ENCODE results near the gene PRR14.

Gene PRR14

GRCh38 chr16:30665155-30665829, 14.5 kb downstream of the PRR14 start:
- no peak overlapping the region for H3K4me3 ChIP-seq (replicated peaks; ENCODE audit: insufficient read depth, low read length)
- H3K27ac ChIP-seq (replicated peaks), result no peak overlapping the region
- DNase-seq (ENCODE audit: low read depth in 1 of 2, low spot score in 1 of 2), result no peak
- H3K27me3 ChIP-seq (ENCODE audit: insufficient read depth, poor library complexity, severe bottlenecking), result no peaks in the 10 kb centered on the region
- TF ChIP-seq SPI1 (IDR thresholded peaks at IDR 0.05; ENCODE audit: borderline replicate concordance, low read depth) (no peak), GABPA (IDR thresholded peaks at IDR 0.05; ENCODE audit: low read depth) (no peak), REST (IDR thresholded peaks at IDR 0.05; ENCODE audit: insufficient replicate concordance, low read depth) (no peak), POLR2AphosphoS5 (IDR thresholded peaks at IDR 0.05; ENCODE audit: low read depth) (no peak), CTCF (IDR thresholded peaks at IDR 0.05; ENCODE audit: insufficient read depth, low read length) (no peak)

GRCh38 chr16:30665830-30666190, 15.1 kb downstream of the PRR14 start:
- TF ChIP-seq SPI1 (IDR thresholded peaks at IDR 0.05; ENCODE audit: borderline replicate concordance, low read depth) (no peak), GABPA (IDR thresholded peaks at IDR 0.05; ENCODE audit: low read depth) (no peak), REST (IDR thresholded peaks at IDR 0.05; ENCODE audit: insufficient replicate concordance, low read depth) (no peak), CTCF (IDR thresholded peaks at IDR 0.05; ENCODE audit: insufficient read depth, low read length) (no peak), POLR2AphosphoS5 (IDR thresholded peaks at IDR 0.05; ENCODE audit: low read depth) (no peak)
- H3K4me3 ChIP-seq (replicated peaks; ENCODE audit: insufficient read depth, low read length), result no peak overlapping the region
- no peaks in the 10 kb centered on the region for H3K27me3 ChIP-seq (ENCODE audit: insufficient read depth, poor library complexity, severe bottlenecking)
- DNase-seq (ENCODE audit: low read depth in 1 of 2, low spot score in 1 of 2), result no peak
- H3K27ac ChIP-seq (replicated peaks), result no peak overlapping the region

GRCh38 chr16:30666681-30667080, 15.9 kb downstream of the PRR14 start:
- DNase-seq (ENCODE audit: low read depth in 1 of 2, low spot score in 1 of 2), result no peak
- TF ChIP-seq GABPA (IDR thresholded peaks at IDR 0.05; ENCODE audit: low read depth) (no peak), REST (IDR thresholded peaks at IDR 0.05; ENCODE audit: insufficient replicate concordance, low read depth) (no peak)
- Histone ChIP-seq H3K27ac (replicated peaks) (no peak overlapping the region), H3K4me3 (replicated peaks; ENCODE audit: insufficient read depth, low read length) (no peak overlapping the region), H3K27me3 (ENCODE audit: insufficient read depth, poor library complexity, severe bottlenecking) (no peaks in the 10 kb centered on the region)
